K562 (cell line): ENCODE results near the gene NPAS2. TPM values are rescaled to one million over a fixed set of nuclear protein-coding genes. Genes with fewer than 3 reads are reported as not detected.

ENCODE experiments used
- ATAC-seq: fragments of 200-7000 bp; cut with Tn5 transposase; 3 replicates; pipeline ENCODE4 v1.9.1; 2020; ENCODE audit warnings: moderate library complexity
- BruUV-seq: library from RNA; stranded (reverse); fragments of 400-500 nt; replicated peaks from 2 replicates; lab custom pipeline; 2021; lab: Mats Ljungman, UMichigan
- CTCF ChIA-PET: fragments of 300-600 bp; formaldehyde crosslinking; extraction: SDS; loops from one replicate; lab custom pipeline; 2021; ENCODE audit warnings: low intra/inter-chr PET ratio; lab: Yijun Ruan, JAX
- POLR2A ChIA-PET: fragments of 300-600, 350-650 bp; sonication (Branson Sonifier 250); formaldehyde crosslinking; extraction: SDS; loops from one replicate; lab custom pipeline; 2021; ENCODE audit warnings: antibody characterized with exemption, inconsistent platforms; lab: Yijun Ruan, JAX
- DNase-seq, 4 experiments: peaks; one replicate each; pipeline versions ENCODE4 v3.0.0 to v3.0.0-alpha.2; 2011 to 2018; ENCODE audit warnings: low spot score in 3 of 4, mixed read lengths in 3 of 4; ENCODE audit errors: extremely low read depth in 1 of 4
- FAIRE-seq: peaks from 2 replicates; lab custom pipeline; 2011; peaks lifted over from hg19 to GRCh38; lab: Jason Lieb, UNC
- H2AFZ ChIP-seq: 2 replicates; pipeline ENCODE4 v1.6.0; 2011; ENCODE audit warnings: low read depth, low read length, control low read depth, inconsistent platforms
- H3K27ac ChIP-seq: fragments of 200-600 bp; 3 replicates; pipeline ENCODE4 v1.8.0; 2011; ENCODE audit warnings: low read depth, mild to moderate bottlenecking, control low read depth, inconsistent platforms, low read length, moderate library complexity, mixed read lengths; ENCODE audit errors: extremely low read depth
- H3K27me3 ChIP-seq, 2 experiments: fragments of 300-600 bp in 1 of 2; 2 replicates in 1 of 2; 3 replicates in 1 of 2; pipeline versions ENCODE4 v1.6.0 to v1.8.0; 2011; ENCODE audit warnings: inconsistent platforms in 2 of 2, low read length in 2 of 2, mild to moderate bottlenecking in 1 of 2, mixed read lengths in 1 of 2, moderate library complexity in 1 of 2; ENCODE audit not compliant: control insufficient read depth in 2 of 2, insufficient read depth in 2 of 2
- H3K36me3 ChIP-seq: fragments of 300-600 bp; 3 replicates; pipeline ENCODE4 v1.8.0; 2011; ENCODE audit warnings: mild to moderate bottlenecking, low read length, inconsistent platforms; ENCODE audit not compliant: control insufficient read depth, insufficient read depth
- H3K4me1 ChIP-seq, 2 experiments: fragments of 200-600 bp in 1 of 2; replicated peaks in 1 of 2; 2 replicates in 1 of 2; 3 replicates in 1 of 2; pipeline versions ENCODE4 v1.5.1 to v1.8.0; 2011; ENCODE audit warnings: inconsistent platforms in 2 of 2, low read length in 2 of 2, mild to moderate bottlenecking in 1 of 2, mixed read lengths in 1 of 2, moderate library complexity in 1 of 2; ENCODE audit not compliant: control insufficient read depth in 2 of 2, insufficient read depth in 2 of 2
- H3K4me2 ChIP-seq: 2 replicates; pipeline ENCODE4 v1.6.1; 2011; ENCODE audit warnings: low read length, control low read depth, inconsistent platforms, mixed read lengths; ENCODE audit not compliant: insufficient read depth
- H3K4me3 ChIP-seq: fragments of 200-600 bp; sonication (generic), shearing (Covaris generic); 2 replicates; pipeline ENCODE4 v1.5.1; 2016; ENCODE audit warnings: control low read depth, inconsistent platforms
- H3K79me2 ChIP-seq: fragments of 200-600 bp; 3 replicates; pipeline ENCODE4 v1.8.0; 2011; ENCODE audit warnings: low read length, inconsistent platforms; ENCODE audit not compliant: control insufficient read depth, insufficient read depth
- H3K9ac ChIP-seq, 2 experiments: 2 replicates each; pipeline versions ENCODE4 v1.6.0 to v1.6.1; 2011; ENCODE audit warnings: low read depth in 2 of 2, low read length in 2 of 2, control low read depth in 1 of 2, inconsistent platforms in 1 of 2, mild to moderate bottlenecking in 1 of 2, mixed read lengths in 1 of 2; ENCODE audit not compliant: insufficient read depth in 1 of 2
- H3K9me1 ChIP-seq: one replicate; pipeline ENCODE4 v1.6.0; 2011; ENCODE audit warnings: inconsistent platforms, mild to moderate bottlenecking, low read length, moderate library complexity; ENCODE audit not compliant: control insufficient read depth, insufficient read depth
- H3K9me3 ChIP-seq: replicated peaks from 2 replicates; pipeline ENCODE4 v1.5.1; 2011; ENCODE audit warnings: low read depth, low read length, inconsistent platforms; ENCODE audit not compliant: control insufficient read depth, insufficient read depth
- H4K20me1 ChIP-seq: replicated peaks from 2 replicates; pipeline ENCODE4 v1.6.1; 2011; ENCODE audit warnings: low read length, inconsistent platforms, mixed read lengths; ENCODE audit not compliant: control insufficient read depth, insufficient read depth
- NFXL1 ChIP-seq: fragments of 450-650 bp; formaldehyde crosslinking; IDR thresholded peaks from 2 replicates; pipeline ENCODE4 v1.4.0; 2021; ENCODE audit warnings: mild to moderate bottlenecking
- PRMT5 ChIP-seq: sonication (generic); formaldehyde crosslinking; IDR thresholded peaks from 2 replicates; pipeline ENCODE4 v1.5.0; 2020; ENCODE audit warnings: missing genetic modification reagents
- SMARCA5 ChIP-seq: fragments of 450-650 bp; IDR thresholded peaks from 2 replicates; pipeline ENCODE4 v1.6.1; 2016
- WGBS: fragments of 100-300 bp; shearing (Covaris generic); methylation state at CpG from one replicate; pipeline ENCODE4 v1.1.6; 2016; ENCODE audit warnings: low coverage, mixed read lengths; ENCODE audit not compliant: insufficient coverage; ENCODE audit errors: missing lambda C conversion rate; 5-methylcytosine and 5-hydroxymethylcytosine counted together
- in situ Hi-C: fragments of 300-500 bp; cut with MboI; formaldehyde crosslinking; loops from 4 replicates; pipeline ENCODE4 v1.15.0; 2018; ENCODE audit warnings: inconsistent platforms, mixed read lengths
- intact Hi-C: fragments of 100-400 bp; cut with micrococcal nuclease; formaldehyde crosslinking; loops from 2 replicates; pipeline ENCODE4 v1.14.2; 2022
- polyA plus RNA-seq, 8 experiments: library from polyadenylated mRNA; depleted of rRNA in 4 of 8; stranded (reverse) in 5 of 8; unstranded in 3 of 8; fragments of >200 nt; fragmentation: Nextera tagmentation in 2 of 8; fragmentation: Illumina TruSeq in 1 of 8; extraction: Ambion mirVana in 2 of 8; extraction: Trizol in 1 of 8; gene quantifications; 2 replicates each; pipeline versions ENCODE4 v1.2.1 to v1.2.3, GENCODE V29; 2011 to 2014; ENCODE audit warnings: inconsistent platforms in 1 of 8, missing spikeins in 1 of 8
- total RNA-seq, 7 experiments: library from RNA; depleted of rRNA in 6 of 7; stranded (reverse); fragments of >200 nt in 6 of 7; fragmentation: Illumina TruSeq in 2 of 7; extraction: Trizol in 2 of 7; gene quantifications; 2 replicates each; pipeline versions ENCODE4 v1.2.1 to v1.2.3, GENCODE V29; 2011 to 2021; ENCODE audit warnings: low replicate concordance in 1 of 7
- TF ChIP-seq, protein P1 (sequence below), 2 experiments: fragments of 450-650 bp; IDR thresholded peaks; 2 replicates each; pipeline ENCODE4 v1.6.1; 2016; ENCODE audit warnings: mild to moderate bottlenecking in 2 of 2, borderline replicate concordance in 1 of 2, low read depth in 1 of 2, moderate library complexity in 1 of 2
- TF ChIP-seq, protein P2 (sequence below): fragments of 450-650 bp; IDR thresholded peaks from 2 replicates; pipeline ENCODE4 v1.6.1; 2016; ENCODE audit warnings: mild to moderate bottlenecking

NPAS2 gene
- total and polyA plus RNA-seq, 9 of the 15 experiments (the other 6 are each of a cell fraction or from before 2014, with no cell fraction given), result 0.06 to 0.29 (median 0.07) TPM; not detected in 5

DNA sequence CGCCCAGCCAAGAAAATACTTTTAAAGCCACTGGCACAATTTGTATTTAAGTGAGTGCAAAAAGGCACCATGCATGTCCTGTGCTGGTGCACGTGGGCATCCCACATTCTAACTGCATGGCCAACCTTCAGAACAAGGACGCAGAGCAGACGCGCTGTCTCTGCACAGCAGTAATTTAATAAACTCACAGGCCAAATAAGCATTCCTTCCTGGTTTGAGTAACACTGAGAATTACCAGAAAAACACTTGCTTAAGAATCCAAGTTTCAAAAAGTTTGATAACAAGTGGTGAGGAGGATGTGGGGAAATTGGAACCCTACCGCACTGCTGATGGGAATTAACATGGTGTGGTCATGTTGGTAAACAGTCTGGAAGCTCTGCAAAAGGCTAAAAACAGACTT is 220.8 kb downstream of the NPAS2 start:
- no peak overlapping the region for H3K4me3 ChIP-seq
- H4K20me1 ChIP-seq, result no peaks in the 10 kb centered on the region
- peaks cover 20 to 41% of the 10 kb centered on the region in 2 experiments for H3K27me3 ChIP-seq
- peaks cover 5% of the 10 kb centered on the region in 2 experiments; a peak in 3 of 5 replicates for H3K4me1 ChIP-seq
- H3K79me2 ChIP-seq, result no peaks in the 10 kb centered on the region
- H3K36me3 ChIP-seq, result no peaks in the 10 kb centered on the region
- POLR2A ChIA-PET, result interaction anchor here (1.1 kb wide), 1 partner anchor 39 kb away, joined by 4 read pairs; the partner anchor contains the start of gene RPL31
- TF ChIP-seq NFXL1 (CRISPR knock-in tag) (no peak), SMARCA5 (no peak), PRMT5 (CRISPR knock-in tag) (no peak)
- in situ Hi-C loops (no loop called here), intact Hi-C loops (no loop called here)
- H3K9me3 ChIP-seq, result no peaks in the 10 kb centered on the region
- no peak overlapping the region for H3K9ac ChIP-seq
- ATAC-seq (no peak), FAIRE-seq (no peak), DNase-seq (no peak)
- BruUV-seq, result no TSS peak
- no peak overlapping the region for H3K27ac ChIP-seq
- no peak overlapping the region for H2AFZ ChIP-seq
- WGBS, result 42% methylated on average over 6 of the region's 6 CpGs
- CTCF ChIA-PET, result no interaction called here
- H3K4me2 ChIP-seq, result no peak overlapping the region
- no peaks in the 10 kb centered on the region for H3K9me1 ChIP-seq

DNA sequence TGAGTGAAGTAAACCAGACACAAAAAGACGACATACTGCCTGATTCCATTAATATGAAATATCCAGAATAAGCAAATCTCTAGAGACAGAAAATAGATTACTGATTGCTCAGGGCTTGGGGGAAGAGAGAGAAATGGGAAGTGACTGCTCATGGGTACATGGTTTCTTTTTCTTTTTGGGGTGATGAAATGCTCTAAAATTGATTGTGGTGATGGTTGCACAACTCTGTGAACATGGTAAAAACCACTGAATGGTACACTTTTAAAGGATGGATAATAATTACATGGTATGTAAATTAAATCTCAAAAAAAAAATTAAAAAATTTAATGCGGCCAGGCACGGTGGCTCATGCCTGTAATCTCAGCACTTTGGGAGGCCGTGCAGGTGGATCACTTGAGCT is 221.5 kb downstream of the NPAS2 start:
- H3K4me3 ChIP-seq, result no peak overlapping the region
- H3K9ac ChIP-seq, result no peak overlapping the region
- WGBS, result 15% methylated on average over 4 of the region's 4 CpGs
- no peaks in the 10 kb centered on the region for H4K20me1 ChIP-seq
- H2AFZ ChIP-seq, result no peak overlapping the region
- H3K9me3 ChIP-seq, result no peaks in the 10 kb centered on the region
- POLR2A ChIA-PET, result no interaction called here
- no peaks in the 10 kb centered on the region for H3K36me3 ChIP-seq
- H3K79me2 ChIP-seq, result no peaks in the 10 kb centered on the region
- CTCF ChIA-PET, result no interaction called here
- BruUV-seq, result no TSS peak
- no peak overlapping the region for H3K4me2 ChIP-seq
- peaks cover 24 to 43% of the 10 kb centered on the region in 2 experiments for H3K27me3 ChIP-seq
- in situ Hi-C loops, result no loop called here
- peaks cover 5% of the 10 kb centered on the region in 2 experiments; a peak in 3 of 5 replicates for H3K4me1 ChIP-seq
- H3K27ac ChIP-seq, result no peak overlapping the region
- ATAC-seq (no peak), DNase-seq (no peak), FAIRE-seq (no peak)
- intact Hi-C loops, result no loop called here
- H3K9me1 ChIP-seq, result no peaks in the 10 kb centered on the region
- TF ChIP-seq, protein P1, sequence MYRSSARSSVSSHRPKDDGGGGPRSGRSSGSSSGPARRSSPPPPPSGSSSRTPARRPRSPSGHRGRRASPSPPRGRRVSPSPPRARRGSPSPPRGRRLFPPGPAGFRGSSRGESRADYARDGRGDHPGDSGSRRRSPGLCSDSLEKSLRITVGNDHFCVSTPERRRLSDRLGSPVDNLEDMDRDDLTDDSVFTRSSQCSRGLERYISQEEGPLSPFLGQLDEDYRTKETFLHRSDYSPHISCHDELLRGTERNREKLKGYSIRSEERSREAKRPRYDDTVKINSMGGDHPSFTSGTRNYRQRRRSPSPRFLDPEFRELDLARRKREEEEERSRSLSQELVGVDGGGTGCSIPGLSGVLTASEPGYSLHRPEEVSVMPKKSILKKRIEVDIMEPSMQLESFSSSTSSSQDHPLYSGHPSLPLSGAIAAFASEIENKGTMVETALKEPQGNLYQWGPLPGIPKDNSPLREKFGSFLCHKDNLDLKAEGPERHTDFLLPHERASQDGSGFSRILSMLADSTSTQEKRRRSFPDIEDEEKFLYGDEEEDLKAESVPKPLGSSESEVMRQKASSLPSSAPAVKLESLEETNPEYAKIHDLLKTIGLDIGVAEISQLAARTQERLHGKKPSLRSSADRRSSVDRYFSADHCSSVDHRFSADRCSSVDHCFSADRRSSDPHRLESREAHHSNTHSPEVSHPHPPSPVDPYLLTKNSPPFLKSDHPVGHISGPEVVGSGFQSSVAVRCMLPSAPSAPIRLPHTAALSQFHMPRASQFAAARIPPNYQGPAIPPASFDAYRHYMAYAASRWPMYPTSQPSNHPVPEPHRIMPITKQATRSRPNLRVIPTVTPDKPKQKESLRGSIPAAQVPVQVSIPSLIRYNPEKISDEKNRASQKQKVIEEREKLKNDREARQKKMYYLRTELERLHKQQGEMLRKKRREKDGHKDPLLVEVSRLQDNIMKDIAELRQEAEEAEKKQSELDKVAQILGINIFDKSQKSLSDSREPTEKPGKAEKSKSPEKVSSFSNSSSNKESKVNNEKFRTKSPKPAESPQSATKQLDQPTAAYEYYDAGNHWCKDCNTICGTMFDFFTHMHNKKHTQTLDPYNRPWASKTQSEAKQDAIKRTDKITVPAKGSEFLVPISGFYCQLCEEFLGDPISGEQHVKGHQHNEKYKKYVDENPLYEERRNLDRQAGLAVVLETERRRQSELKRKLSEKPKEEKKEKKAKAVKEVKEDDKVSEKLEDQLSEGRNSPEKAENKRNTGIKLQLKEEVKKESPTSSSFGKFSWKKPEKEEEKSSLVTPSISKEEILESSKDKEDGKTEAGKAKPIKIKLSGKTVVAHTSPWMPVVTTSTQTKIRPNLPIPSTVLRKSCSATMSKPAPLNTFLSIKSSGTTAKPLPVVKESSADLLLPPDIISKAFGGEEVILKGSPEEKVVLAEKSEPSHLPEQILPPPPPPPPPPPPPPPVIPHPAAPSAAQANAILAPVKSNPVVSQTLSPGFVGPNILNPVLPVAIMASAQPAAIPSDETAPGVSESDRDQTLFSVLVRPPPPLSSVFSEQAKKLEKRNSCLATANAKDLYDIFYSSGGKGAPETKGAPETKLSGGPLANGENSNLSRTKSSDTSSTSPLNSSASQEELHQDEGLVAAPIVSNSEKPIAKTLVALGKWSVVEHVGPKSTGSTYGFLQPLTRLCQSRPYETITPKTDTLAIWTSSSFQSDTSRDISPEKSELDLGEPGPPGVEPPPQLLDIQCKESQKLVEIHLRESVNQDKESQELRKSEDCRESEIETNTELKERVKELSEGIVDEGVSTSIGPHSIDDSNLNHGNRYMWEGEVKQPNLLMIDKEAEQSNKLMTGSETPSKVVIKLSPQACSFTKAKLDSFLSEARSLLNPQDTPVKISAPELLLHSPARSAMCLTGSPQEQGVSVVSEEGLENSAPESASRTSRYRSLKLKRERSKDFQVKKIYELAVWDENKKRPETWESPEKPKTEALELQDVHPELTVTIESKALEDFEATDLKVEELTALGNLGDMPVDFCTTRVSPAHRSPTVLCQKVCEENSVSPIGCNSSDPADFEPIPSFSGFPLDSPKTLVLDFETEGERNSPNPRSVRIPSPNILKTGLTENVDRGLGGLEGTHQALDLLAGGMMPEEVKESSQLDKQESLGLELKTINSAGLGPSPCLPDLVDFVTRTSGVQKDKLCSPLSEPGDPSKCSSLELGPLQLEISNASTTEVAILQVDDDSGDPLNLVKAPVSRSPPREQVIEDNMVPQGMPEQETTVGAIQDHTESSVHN (IDR thresholded peaks at IDR 0.05; ENCODE audit: borderline replicate concordance in 1 of 2, low read depth in 1 of 2), result no peak
- TF ChIP-seq, protein P2, sequence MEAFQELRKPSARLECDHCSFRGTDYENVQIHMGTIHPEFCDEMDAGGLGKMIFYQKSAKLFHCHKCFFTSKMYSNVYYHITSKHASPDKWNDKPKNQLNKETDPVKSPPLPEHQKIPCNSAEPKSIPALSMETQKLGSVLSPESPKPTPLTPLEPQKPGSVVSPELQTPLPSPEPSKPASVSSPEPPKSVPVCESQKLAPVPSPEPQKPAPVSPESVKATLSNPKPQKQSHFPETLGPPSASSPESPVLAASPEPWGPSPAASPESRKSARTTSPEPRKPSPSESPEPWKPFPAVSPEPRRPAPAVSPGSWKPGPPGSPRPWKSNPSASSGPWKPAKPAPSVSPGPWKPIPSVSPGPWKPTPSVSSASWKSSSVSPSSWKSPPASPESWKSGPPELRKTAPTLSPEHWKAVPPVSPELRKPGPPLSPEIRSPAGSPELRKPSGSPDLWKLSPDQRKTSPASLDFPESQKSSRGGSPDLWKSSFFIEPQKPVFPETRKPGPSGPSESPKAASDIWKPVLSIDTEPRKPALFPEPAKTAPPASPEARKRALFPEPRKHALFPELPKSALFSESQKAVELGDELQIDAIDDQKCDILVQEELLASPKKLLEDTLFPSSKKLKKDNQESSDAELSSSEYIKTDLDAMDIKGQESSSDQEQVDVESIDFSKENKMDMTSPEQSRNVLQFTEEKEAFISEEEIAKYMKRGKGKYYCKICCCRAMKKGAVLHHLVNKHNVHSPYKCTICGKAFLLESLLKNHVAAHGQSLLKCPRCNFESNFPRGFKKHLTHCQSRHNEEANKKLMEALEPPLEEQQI, result no peak
